OCI-LY7 (cell line): ENCODE data around the gene RHO. TPM values are rescaled to one million over a fixed set of nuclear protein-coding genes. Genes with fewer than 3 reads are reported as not detected.

ENCODE experiments used
- BruUV-seq: library from RNA; stranded (reverse); fragments of 400-500 nt; replicated peaks from 2 replicates; lab custom pipeline; 2021; lab: Mats Ljungman, UMichigan
- CTCF ChIA-PET: fragments of 300-600 bp; sonication (Branson Sonifier 250); formaldehyde crosslinking; loops from one replicate; lab custom pipeline; 2022; ENCODE audit warnings: antibody characterized with exemption; ENCODE audit not compliant: unreplicated experiment; lab: Charles Lee
- POLR2A ChIA-PET: fragments of 300-600 bp; sonication (Branson Sonifier 250); formaldehyde crosslinking; loops from one replicate; lab custom pipeline; 2022; ENCODE audit warnings: antibody characterized with exemption; lab: Charles Lee
- DNase-seq: peaks from one replicate; pipeline ENCODE4 v3.0.0-alpha.2; 2015; ENCODE audit warnings: low spot score
- H2AFZ ChIP-seq: fragments of 200-600 bp; sonication (generic), shearing (Covaris generic); 2 replicates; pipeline ENCODE4 v1.6.1; 2014; ENCODE audit warnings: mild to moderate bottlenecking, antibody characterized with exemption, low read length, moderate library complexity
- H3K27ac ChIP-seq: fragments of 200-600 bp; sonication (generic); 2 replicates; pipeline ENCODE4 v1.5.1; 2014; ENCODE audit warnings: mixed run types, low read depth, mild to moderate bottlenecking, moderate library complexity, low read length, inconsistent platforms; ENCODE audit not compliant: poor library complexity, severe bottlenecking
- H3K36me3 ChIP-seq: fragments of 200-600 bp; sonication (generic); 2 replicates; pipeline ENCODE4 v1.6.1; 2014; ENCODE audit warnings: mild to moderate bottlenecking, antibody characterized with exemption, low read length, moderate library complexity, mixed read lengths; ENCODE audit not compliant: insufficient read depth
- H3K4me1 ChIP-seq: fragments of 200-600 bp; sonication (generic); 2 replicates; pipeline ENCODE4 v1.5.1; 2014; ENCODE audit warnings: mild to moderate bottlenecking, low read length; ENCODE audit not compliant: insufficient read depth, poor library complexity, severe bottlenecking
- H3K4me2 ChIP-seq: fragments of 200-600 bp; sonication (generic); 2 replicates; pipeline ENCODE4 v1.6.1; 2014; ENCODE audit warnings: mild to moderate bottlenecking, low read length
- H3K4me3 ChIP-seq: fragments of 200-600 bp; sonication (generic); 2 replicates; pipeline ENCODE4 v1.5.1; 2014; ENCODE audit warnings: mild to moderate bottlenecking, low read depth, low read length; ENCODE audit not compliant: poor library complexity, severe bottlenecking
- H3K79me2 ChIP-seq: fragments of 200-600 bp; sonication (generic); 2 replicates; pipeline ENCODE4 v1.6.1; 2016; ENCODE audit warnings: low read depth, mild to moderate bottlenecking, low read length, moderate library complexity, mixed read lengths; ENCODE audit not compliant: insufficient read depth
- H3K9me2 ChIP-seq: fragments of 200-600 bp; sonication (generic); 2 replicates; pipeline ENCODE4 v1.6.1; 2016; ENCODE audit warnings: mild to moderate bottlenecking, low read length, mixed read lengths; ENCODE audit not compliant: insufficient read depth
- H3K9me3 ChIP-seq: fragments of 200-600 bp; sonication (generic); 2 replicates; pipeline ENCODE4 v1.6.1; 2014; ENCODE audit warnings: mild to moderate bottlenecking, mixed run types, low read length, mixed read lengths
- H4K20me1 ChIP-seq: fragments of 200-600 bp; sonication (generic); 2 replicates; pipeline ENCODE4 v1.6.1; 2014; ENCODE audit warnings: mild to moderate bottlenecking, antibody characterized with exemption, low read length, moderate library complexity, mixed read lengths; ENCODE audit not compliant: insufficient read depth
- CTCF ChIP-seq: fragments of 200-600 bp; sonication (generic); conservative IDR thresholded peaks from 2 replicates; pipeline ENCODE4 v1.5.1; 2014; ENCODE audit warnings: mild to moderate bottlenecking, antibody characterized with exemption, low read length, moderate library complexity, mixed read lengths
- EZH2phosphoT487 ChIP-seq: fragments of 200-600 bp; sonication (generic); IDR thresholded peaks from 2 replicates; pipeline ENCODE4 v1.6.1; 2018; ENCODE audit warnings: low read depth, borderline replicate concordance, mild to moderate bottlenecking, mixed run types, antibody characterized with exemption, low read length, moderate library complexity, mixed read lengths
- intact Hi-C: fragments of 100-400 bp; cut with micrococcal nuclease; formaldehyde crosslinking; loops from one replicate; pipeline ENCODE4 v1.10.0; 2022; ENCODE audit not compliant: unreplicated experiment
- total RNA-seq, 2 experiments: library from RNA; depleted of rRNA in 1 of 2; stranded (reverse); fragments of >200 nt in 1 of 2; shearing (Covaris generic) in 1 of 2; gene quantifications; 2 replicates each; pipeline ENCODE4 v1.2.3, GENCODE V29; 2014 to 2022

RHO gene
- total RNA-seq, 2 experiments from 2014 or later, result not detected

- CTCF ChIA-PET, result no interaction called here
- Histone ChIP-seq H2AFZ (no peak overlapping the region), H3K4me3 (no peak overlapping the region), H3K79me2 (no peaks in the 10 kb centered on the region), H4K20me1 (no peaks in the 10 kb centered on the region), H3K9me3 (no peaks in the 10 kb centered on the region), H3K27ac (no peak overlapping the region), H3K4me2 (no peak overlapping the region), H3K4me1 (peaks cover 35% of the 10 kb centered on the region), H3K9me2 (no peaks in the 10 kb centered on the region), H3K36me3 (no peaks in the 10 kb centered on the region)
- TF ChIP-seq EZH2phosphoT487, result no peak
- TF ChIP-seq CTCF, result no peak
- no TSS peak for BruUV-seq
- POLR2A ChIA-PET, result interaction anchor here (0.6 kb wide), 1 partner anchor 416 kb away, joined by 5 read pairs; no protein-coding TSS in a partner anchor
- intact Hi-C loops, result no loop called here
- no peak for DNase-seq
These were observed 33.3 kb downstream of the RHO start for GRCh38 chr3:129561619-129562248.

GRCh38 chr3:129562803-129563202 lies 34.4 kb downstream of the RHO start:
- Histone ChIP-seq H3K9me2 (no peaks in the 10 kb centered on the region), H4K20me1 (no peaks in the 10 kb centered on the region), H3K9me3 (no peaks in the 10 kb centered on the region), H2AFZ (no peak overlapping the region), H3K79me2 (no peaks in the 10 kb centered on the region), H3K4me2 (no peak overlapping the region), H3K4me1 (peaks cover 33% of the 10 kb centered on the region), H3K27ac (no peak overlapping the region), H3K36me3 (no peaks in the 10 kb centered on the region), H3K4me3 (no peak overlapping the region)
- no peak for TF ChIP-seq CTCF
- TF ChIP-seq EZH2phosphoT487, result no peak
- no peak for DNase-seq
- intact Hi-C loops, result no loop called here
- BruUV-seq, result no TSS peak
- ChIA-PET POLR2A (interaction anchor here (0.6 kb wide), 1 partner anchor 187 kb away, joined by 4 read pairs; no protein-coding TSS in a partner anchor), CTCF (no interaction called here)

- BruUV-seq, result no TSS peak
- CTCF ChIA-PET, result no interaction called here
- H2AFZ ChIP-seq, result no peak overlapping the region
- no peak overlapping the region for H3K4me3 ChIP-seq
- no peaks in the 10 kb centered on the region for H3K36me3 ChIP-seq
- no peak for DNase-seq
- no peak for TF ChIP-seq CTCF
- TF ChIP-seq EZH2phosphoT487, result no peak
- no peaks in the 10 kb centered on the region for H3K9me3 ChIP-seq
- intact Hi-C loops, result no loop called here
- POLR2A ChIA-PET, result interaction anchor here (0.6 kb wide), 1 partner anchor 188 kb away, joined by 4 read pairs; no protein-coding TSS in a partner anchor
- no peaks in the 10 kb centered on the region for H3K79me2 ChIP-seq
- no peak overlapping the region for H3K4me2 ChIP-seq
- no peaks in the 10 kb centered on the region for H3K9me2 ChIP-seq
- H3K27ac ChIP-seq, result no peak overlapping the region
- peaks cover 27% of the 10 kb centered on the region for H3K4me1 ChIP-seq
- H4K20me1 ChIP-seq, result no peaks in the 10 kb centered on the region
These were observed 34.9 kb downstream of the RHO start for GRCh38 chr3:129563332-129563731.
